ENCODE data around the gene C4orf54. TPM values are rescaled to one million over a fixed set of nuclear protein-coding genes. Genes with fewer than 3 reads are reported as not detected.

C4orf54 gene
- total and polyA plus RNA-seq, 2 of the 8 experiments (the other 6 are each of a cell fraction or from before 2014, with no cell fraction given): not detected

DNA sequence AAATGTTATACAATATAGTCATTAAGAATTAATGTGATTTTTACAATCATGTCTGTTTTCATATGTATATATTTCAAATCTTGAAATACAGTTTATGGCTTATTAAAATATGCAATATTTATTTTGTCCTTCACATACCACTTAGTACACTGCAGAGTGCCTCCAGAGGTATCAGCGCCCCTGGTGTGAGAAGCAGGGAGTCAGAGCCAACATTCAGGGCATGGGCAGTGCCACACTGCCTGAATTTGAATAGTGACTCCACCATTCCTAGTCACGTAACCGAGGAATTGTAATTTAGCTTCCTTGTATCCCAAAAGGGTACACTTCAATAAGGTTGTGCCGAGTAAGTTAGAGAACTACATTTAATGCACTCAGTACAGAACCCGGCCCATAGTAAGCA is 4.3 kb upstream of the C4orf54 start:
- Histone ChIP-seq H3K27me3 (replicated peaks in 1 of 4; ENCODE audit: control insufficient read depth in 3 of 4, extremely low read depth in 1 of 4, insufficient read depth in 3 of 4, low read length in 3 of 4) (no peaks in the 10 kb centered on the region), H3K4ac (replicated peaks; ENCODE audit: insufficient read length, low read depth, low read length) (no peak overlapping the region), H3K23ac (ENCODE audit: insufficient read length) (no peak overlapping the region), H4K91ac (replicated peaks; ENCODE audit: insufficient read length, low read length) (no peak overlapping the region), H3K9ac (replicated peaks in 1 of 4; ENCODE audit: extremely low read depth in 1 of 4, low read depth in 3 of 4, low read length in 3 of 4) (no peak overlapping the region), H3K27ac (ENCODE audit: low read depth, low read length) (no peak overlapping the region), H3K4me2 (ENCODE audit: insufficient read depth in 1 of 2, low read depth in 2 of 2, low read length in 2 of 2) (no peak overlapping the region), H2AK5ac (ENCODE audit: low read depth, low read length) (no peak overlapping the region), H2BK5ac (ENCODE audit: low read depth, low read length) (no peak overlapping the region), H3K4me1 (replicated peaks in 1 of 4; ENCODE audit: control insufficient read depth in 3 of 4, insufficient read depth in 4 of 4, low read length in 3 of 4) (0 out of 7 replicates have a peak, but pooled peaks cover 0 to 2% (median 0%) of the 10 kb centered on the region in 4 experiments), H3K18ac (ENCODE audit: extremely low read depth, low read length) (no peak overlapping the region), H3K79me2 (ENCODE audit: control insufficient read depth in 1 of 2, insufficient read depth in 2 of 2, low read length in 2 of 2) (no peaks in the 10 kb centered on the region), H2BK120ac (replicated peaks; ENCODE audit: low read depth, low read length) (no peak overlapping the region), H2BK12ac (ENCODE audit: low read depth, low read length) (no peak overlapping the region), H2BK20ac (ENCODE audit: low read length) (no peak overlapping the region), H2AFZ (ENCODE audit: low read length) (no peak overlapping the region), H3K36me3 (ENCODE audit: control insufficient read depth in 2 of 4, insufficient read depth in 4 of 4, low read length in 3 of 4) (no peaks in the 10 kb centered on the region), H3K79me1 (ENCODE audit: low read depth, low read length) (no peaks in the 10 kb centered on the region), H3K56ac (replicated peaks; ENCODE audit: insufficient read length, low read depth, low read length) (no peak overlapping the region), H3K14ac (ENCODE audit: insufficient read length) (no peak overlapping the region), H3K23me2 (ENCODE audit: low read depth, low read length) (no peaks in the 10 kb centered on the region), H4K8ac (ENCODE audit: extremely low read depth, insufficient read depth, low read length) (no peak overlapping the region), H4K20me1 (replicated peaks in 1 of 2; ENCODE audit: control insufficient read depth in 1 of 2, insufficient read depth in 2 of 2, low read length in 2 of 2) (no peaks in the 10 kb centered on the region), H3K4me3 (ENCODE audit: extremely low read depth in 1 of 4, insufficient read depth in 2 of 4, low read depth in 3 of 4, low read length in 4 of 4) (no peak overlapping the region), H2BK15ac (ENCODE audit: low read length) (no peak overlapping the region), H4K5ac (ENCODE audit: insufficient read length, low read depth, low read length) (no peak overlapping the region), H3K9me3 (ENCODE audit: insufficient read depth in 2 of 2, low read depth in 1 of 2, low read length in 1 of 2) (no peaks in the 10 kb centered on the region)
- no peak for FAIRE-seq
- POLR2A ChIA-PET (ENCODE audit: partially characterized antibody): no interaction called here
- 91% methylated on average over 5 of the region's 5 CpGs; no CpG with 5 or more reads in 1 of the 2 experiments for WGBS, 2 experiments (ENCODE audit: extremely low coverage in 1 of 2, insufficient coverage in 1 of 2, insufficient read length in 1 of 2, insufficient replicate concordance in 2 of 2, low coverage in 1 of 2, low lambda C conversion rate in 2 of 2, missing lambda C conversion rate in 1 of 2)
- DNase-seq (ENCODE audit: low read depth in 1 of 2, low spot score in 2 of 2): no peak
- CTCF ChIA-PET (ENCODE audit: partially characterized antibody): interaction anchor here (1.9 kb wide), 1 partner anchor 9 kb away, joined by 4 read pairs; no protein-coding TSS in a partner anchor
- TF ChIP-seq BRCA1 (IDR thresholded peaks at IDR 0.05; ENCODE audit: low read depth, low read length) (no peak), TCF12 (IDR thresholded peaks at IDR 0.05; ENCODE audit: low read depth, low read length) (no peak), SIN3A (conservative IDR thresholded peaks at IDR 0.05 in 1 of 2, IDR thresholded peaks at IDR 0.05 in 1 of 2; ENCODE audit: low read depth in 1 of 2, low read length in 2 of 2) (no peak), EP300 (IDR thresholded peaks at IDR 0.05; ENCODE audit: borderline replicate concordance in 1 of 2, low read depth in 2 of 2, low read length in 2 of 2) (no peak), JUN (IDR thresholded peaks at IDR 0.05; ENCODE audit: low read depth, low read length) (no peak), FOSL1 (IDR thresholded peaks at IDR 0.05; ENCODE audit: insufficient read depth, low read depth, low read length) (no peak), SP1 (IDR thresholded peaks at IDR 0.05; ENCODE audit: low read depth, low read length) (no peak), BACH1 (IDR thresholded peaks at IDR 0.05; ENCODE audit: low read length) (no peak), JUND (IDR thresholded peaks at IDR 0.05; ENCODE audit: low read length) (no peak), RNF2 (IDR thresholded peaks at IDR 0.05; ENCODE audit: borderline replicate concordance, low read depth, low read length, missing control alignments, poor library complexity, severe bottlenecking) (no peak), KDM1A (IDR thresholded peaks at IDR 0.05; ENCODE audit: borderline replicate concordance, low read length) (no peak), TBP (IDR thresholded peaks at IDR 0.05; ENCODE audit: low read depth, low read length) (no peak)
- TF ChIP-seq, protein P1, sequence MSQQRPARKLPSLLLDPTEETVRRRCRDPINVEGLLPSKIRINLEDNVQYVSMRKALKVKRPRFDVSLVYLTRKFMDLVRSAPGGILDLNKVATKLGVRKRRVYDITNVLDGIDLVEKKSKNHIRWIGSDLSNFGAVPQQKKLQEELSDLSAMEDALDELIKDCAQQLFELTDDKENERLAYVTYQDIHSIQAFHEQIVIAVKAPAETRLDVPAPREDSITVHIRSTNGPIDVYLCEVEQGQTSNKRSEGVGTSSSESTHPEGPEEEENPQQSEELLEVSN (IDR thresholded peaks at IDR 0.05): no peak
